ENCODE data around the gene TBC1D17.

GRCh38 chr19:49877020-49877878, at the start of gene TBC1D17, which contains the start of gene AKT1S1:
- TF ChIP-seq, protein P1, sequence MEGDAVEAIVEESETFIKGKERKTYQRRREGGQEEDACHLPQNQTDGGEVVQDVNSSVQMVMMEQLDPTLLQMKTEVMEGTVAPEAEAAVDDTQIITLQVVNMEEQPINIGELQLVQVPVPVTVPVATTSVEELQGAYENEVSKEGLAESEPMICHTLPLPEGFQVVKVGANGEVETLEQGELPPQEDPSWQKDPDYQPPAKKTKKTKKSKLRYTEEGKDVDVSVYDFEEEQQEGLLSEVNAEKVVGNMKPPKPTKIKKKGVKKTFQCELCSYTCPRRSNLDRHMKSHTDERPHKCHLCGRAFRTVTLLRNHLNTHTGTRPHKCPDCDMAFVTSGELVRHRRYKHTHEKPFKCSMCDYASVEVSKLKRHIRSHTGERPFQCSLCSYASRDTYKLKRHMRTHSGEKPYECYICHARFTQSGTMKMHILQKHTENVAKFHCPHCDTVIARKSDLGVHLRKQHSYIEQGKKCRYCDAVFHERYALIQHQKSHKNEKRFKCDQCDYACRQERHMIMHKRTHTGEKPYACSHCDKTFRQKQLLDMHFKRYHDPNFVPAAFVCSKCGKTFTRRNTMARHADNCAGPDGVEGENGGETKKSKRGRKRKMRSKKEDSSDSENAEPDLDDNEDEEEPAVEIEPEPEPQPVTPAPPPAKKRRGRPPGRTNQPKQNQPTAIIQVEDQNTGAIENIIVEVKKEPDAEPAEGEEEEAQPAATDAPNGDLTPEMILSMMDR (IDR thresholded peaks at IDR 0.05): peak in 1 of 4 experiments; percentile 21
- TF ChIP-seq POLR2A (IDR thresholded peaks at IDR 0.05) (peak; percentile 86), POLR2AphosphoS5 (IDR thresholded peaks at IDR 0.05) (peak; percentile 98)
